ENCODE data around the gene CERS4.
"Not testable (repeated sequence)": the region's sequence is repeated elsewhere in the genome, so short reads cannot be mapped to it uniquely, and the experiment has no call there.

The CERS4 gene

DNA sequence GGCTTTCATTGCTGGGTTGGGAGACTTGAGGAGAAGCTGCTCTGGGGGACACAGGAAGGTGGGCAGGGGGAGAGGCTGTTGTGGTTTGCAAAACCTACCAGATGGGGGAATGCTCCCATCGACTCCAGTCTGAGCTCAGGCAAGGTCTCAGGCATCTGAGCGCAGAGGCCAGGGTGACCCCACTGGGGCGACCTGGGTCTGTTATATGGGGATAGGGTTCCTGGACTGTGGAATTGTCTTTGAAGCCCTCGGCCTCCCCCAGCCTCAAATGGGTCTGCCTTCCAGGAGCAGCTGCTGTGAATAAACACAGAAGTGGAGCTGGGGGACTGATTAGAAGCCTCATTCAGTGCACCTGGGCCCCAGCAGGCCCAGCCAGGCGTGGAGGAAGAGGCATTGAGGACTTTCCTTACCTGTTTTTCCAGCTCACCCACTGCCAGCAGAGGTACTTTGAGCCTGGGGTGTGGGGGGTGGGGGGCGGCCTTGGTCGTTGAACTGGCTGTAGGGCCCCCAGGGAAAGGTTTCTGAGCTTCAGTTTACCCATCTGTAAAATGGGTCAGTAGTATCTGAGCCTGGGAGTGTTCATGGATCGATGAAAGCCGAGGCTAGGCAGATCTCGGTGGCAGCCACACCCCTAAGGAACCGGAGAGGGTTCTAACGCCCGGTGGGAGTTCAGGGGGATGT is 1.4 kb downstream of the CERS4 start:
- no peak for DNase-seq

DNA sequence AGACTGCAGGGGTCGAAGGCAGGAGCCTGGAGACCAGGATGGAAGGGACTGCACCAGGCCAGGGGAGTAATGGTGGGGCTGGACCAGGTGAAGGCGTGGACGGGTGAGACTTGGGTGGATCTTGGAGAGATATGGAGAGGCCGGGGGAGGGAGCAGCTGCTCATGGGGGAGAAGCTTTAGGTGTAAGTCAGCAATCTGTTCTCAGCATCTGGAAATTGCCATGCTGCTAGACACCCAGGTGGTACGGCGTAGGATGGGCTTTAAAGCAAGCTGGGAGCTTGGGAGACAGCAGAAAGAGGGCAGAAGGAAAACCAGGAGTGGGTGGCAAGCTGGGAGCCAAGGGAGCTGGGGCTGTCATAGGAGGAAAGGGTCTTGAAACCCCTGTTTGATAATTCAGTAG is 3.0 kb downstream of the CERS4 start:
- DNase-seq = no peak

DNA sequence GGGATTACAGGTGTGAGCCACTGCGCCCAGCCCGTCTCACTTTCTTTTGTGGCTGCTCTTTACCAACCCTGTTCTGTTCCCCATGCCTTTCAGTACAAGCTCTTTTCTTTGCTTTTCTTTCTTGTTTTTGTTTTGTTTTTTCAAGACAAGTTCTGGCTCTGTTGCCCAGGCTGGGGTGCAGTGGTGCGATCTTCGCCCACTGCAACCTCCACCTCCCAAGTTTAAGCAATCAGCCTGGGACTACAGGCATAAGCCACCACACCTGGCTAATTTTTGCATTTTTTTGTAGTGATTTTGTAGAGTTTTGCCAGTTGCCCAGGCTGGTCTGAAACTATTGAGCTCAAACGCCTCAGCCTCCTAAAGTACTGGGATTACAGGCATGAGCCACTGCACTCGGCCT is 3.7 kb downstream of the CERS4 start:
- no peak for DNase-seq

DNA sequence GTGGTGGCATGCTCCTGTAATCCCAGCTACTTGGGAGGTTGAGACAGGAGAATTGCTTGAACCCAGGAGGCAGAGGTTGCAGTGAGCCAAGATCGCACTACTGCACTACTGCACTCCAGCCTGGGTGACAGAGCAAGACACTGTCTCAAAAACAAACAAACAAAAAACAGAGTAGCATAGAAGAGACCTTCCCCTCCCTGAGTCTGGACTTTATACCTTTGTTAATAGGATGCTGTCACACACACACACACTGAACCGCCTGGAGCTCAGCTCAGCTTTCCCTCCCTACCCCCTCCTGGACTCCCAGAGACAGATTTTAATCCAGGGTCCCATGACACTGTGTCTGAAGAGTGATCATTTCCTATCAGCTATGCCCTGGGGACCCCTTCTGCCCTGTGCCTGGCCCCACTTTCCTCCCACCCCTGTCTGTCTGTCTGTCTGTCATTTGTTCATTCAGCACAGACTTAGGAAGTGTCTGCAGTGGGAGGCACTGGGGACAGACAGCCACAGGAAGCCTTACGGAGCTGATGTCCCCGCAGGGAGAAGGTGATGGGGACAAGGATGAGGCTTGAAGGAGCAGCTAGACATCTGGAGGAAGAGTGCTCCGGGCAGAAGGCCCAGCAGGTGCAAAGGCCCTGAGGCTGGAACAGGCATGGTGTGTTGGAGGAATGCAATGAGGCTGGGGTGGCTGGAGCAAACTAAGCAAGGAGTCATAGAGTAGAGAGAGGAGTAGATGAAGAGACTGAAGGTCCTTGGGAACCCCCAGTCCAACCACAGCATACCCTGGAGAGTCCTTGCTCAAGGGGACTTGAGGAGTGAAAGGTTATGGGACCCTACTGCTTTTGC is 4.9 kb downstream of the CERS4 start:
- no peak for DNase-seq

DNA sequence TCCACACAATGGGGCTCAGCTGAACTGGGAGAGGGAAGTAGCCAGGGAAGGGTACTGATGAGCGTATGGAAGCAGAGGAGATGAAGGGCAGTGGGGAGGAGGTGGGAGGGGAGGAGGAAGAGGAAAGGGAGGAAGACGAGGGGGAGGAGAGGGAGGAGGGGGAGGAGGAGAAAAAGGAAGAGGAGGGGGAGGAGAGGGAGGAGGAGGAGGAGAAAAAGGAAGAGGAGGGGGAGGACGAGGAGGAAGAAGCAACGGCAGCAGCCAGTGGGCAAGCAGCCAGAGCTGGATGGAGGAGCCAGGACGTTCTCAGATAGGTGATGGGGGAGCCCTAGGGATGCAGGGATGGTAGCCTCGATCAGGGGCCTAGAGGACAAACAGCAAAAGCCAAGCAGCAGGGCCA is 5.6 kb downstream of the CERS4 start:
- DNase-seq = no peak

DNA sequence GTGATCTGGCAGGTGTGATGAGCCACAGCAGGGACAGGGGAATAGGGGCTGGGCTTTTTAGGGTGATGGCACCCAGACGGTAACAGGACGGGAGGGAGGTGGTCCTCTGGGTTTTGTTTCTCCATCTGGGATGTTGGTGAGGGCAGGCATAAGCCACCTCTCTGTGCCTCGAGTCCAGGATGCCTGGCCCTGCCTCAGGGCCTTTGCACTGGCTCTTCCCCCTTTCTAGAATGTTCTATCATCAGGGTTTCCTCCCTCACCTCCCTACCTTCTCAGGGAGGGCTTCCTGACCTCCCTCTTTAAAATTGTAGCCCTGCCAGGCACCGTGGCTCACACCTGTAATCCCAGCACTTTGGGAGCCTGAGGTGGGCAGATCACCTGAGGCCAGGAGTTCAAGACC is 6.6 kb downstream of the CERS4 start:
- DNase-seq = no peak

DNA sequence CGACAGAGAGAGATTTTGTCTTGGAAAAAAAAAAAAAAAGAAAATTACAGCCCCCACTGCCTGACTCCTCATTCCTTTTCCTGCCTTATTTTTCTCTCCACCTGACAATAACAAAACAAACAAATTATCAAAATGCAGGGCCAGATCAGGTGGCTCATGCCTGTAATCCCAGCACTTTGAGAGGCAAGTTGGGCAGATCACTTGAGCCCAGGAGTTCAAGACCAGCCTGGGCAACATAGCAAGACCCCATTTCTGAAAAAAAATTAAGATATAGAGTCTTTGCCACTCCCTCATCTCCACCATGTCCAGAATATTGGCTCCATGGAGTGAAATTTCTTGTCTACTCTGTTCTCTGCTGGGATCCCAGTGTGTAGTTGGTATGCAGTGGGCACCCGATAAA is 7.2 kb downstream of the CERS4 start:
- no peak for DNase-seq

DNA sequence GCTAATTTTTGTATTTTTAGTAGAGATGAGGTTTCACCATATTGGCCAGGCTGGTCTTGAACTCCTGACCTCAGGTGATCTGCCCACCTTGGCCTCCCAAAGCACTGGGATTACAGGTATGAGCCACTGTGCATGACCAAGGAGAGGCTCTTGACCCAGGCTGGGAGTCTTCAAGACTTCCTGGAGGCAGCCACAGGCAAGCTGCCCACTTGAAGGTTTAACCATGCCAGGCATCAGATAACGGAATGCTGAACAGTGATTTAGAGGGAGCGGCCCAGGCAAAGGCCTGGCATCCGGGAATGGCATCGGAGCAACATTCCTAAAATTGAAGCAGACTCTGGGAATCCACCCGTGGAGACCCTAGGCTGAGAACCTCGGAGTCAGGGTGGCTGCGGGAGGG is 9.0 kb downstream of the CERS4 start:
- DNase-seq = not testable (repeated sequence)

DNA sequence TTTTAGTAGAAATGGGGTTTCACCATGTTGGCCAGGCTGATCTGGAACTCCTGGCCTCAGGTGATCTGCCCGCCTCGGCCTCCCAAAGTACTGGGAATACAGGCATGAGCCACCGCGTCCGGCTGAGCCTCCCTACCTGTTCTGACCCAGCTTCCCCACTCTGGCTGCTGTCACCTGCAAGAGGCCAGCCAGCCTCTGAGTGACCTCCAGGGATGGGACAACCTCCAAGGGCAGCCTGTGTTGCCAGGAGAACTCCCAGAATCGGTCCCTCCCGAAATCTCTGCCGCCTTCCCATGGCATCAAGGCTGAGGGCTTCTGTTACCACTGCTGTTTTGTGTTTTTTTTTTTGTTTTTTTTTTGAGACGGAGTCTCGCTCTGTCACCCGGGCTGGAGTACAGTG is 11.3 kb downstream of the CERS4 start:
- no peak for DNase-seq

DNA sequence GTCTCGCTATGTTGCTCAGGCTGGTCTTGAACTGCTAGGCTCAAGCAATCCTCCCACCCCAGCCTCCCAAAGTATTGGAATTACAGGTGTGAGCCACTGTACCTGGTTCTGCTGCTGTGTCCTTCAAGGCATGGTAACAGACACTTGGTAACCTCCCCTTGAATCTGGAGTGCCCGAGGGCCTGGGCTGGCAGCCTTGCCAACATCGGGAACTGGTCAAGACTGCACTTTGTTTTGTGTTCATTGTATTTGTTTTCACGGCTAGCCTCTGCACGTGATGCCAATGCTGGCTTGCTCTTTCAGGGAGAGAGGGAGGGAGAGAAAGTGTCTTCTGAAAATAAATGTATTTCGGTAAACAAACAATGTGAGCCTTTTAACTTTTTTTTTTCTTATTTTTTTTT is 12.0 kb downstream of the CERS4 start:
- DNase-seq = no peak

DNA sequence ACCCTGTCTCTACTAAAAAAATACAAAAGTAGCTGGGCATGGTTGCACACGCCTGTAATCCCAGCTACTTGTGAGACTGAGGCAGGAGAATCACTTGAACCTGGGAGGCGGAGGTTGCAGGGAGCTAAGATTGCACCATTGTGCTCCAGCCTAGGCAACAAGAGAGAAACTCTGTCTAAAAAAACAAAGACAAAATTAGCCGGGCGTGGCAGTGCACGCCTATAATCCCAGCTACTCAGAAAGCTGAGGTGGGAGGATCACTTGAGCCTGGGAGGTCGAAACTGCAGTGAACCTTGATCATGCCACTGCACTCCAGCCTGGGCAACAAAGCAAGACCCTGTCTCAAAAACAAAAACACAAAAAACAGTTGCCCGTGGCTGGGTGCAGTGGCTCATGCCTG is 14.3 kb downstream of the CERS4 start:
- not testable (repeated sequence) for DNase-seq

DNA sequence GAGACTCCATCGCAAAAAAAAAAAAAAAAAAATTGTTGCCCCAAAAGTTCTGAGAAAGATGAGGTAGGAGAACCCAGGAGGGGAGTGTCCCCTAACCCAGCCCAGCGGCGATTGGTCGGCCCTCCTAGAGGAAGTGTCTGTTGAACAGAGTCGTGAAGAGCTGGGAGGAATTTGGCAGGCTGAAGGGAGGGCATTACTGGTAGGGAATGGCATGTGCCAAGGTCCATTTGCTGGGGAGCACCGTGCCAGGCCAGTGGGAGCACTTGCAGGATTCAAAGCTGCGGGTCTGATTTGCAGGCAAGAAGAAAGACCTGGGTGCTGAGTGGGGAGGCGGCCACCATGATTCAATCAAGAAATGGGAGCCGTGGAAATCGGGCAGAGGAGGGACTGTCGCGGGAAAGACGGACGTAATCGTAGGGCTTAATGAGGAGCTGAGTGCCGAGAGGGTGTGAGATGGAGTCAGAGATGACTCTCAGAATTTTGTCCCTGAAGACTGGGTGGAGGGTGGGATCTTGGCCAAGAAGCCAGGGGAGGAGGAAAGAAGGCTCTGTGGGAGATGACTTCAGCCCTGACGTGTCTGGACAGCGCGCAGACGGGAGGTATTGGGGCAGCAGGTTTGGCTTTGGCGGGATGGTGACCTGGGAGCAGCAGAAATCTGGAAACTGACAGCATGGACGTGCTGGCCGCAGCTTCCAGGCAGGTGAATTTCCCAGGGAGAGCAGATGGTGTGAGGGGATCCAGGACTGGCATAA is 15.4 kb downstream of the CERS4 start:
- no peak for DNase-seq

DNA sequence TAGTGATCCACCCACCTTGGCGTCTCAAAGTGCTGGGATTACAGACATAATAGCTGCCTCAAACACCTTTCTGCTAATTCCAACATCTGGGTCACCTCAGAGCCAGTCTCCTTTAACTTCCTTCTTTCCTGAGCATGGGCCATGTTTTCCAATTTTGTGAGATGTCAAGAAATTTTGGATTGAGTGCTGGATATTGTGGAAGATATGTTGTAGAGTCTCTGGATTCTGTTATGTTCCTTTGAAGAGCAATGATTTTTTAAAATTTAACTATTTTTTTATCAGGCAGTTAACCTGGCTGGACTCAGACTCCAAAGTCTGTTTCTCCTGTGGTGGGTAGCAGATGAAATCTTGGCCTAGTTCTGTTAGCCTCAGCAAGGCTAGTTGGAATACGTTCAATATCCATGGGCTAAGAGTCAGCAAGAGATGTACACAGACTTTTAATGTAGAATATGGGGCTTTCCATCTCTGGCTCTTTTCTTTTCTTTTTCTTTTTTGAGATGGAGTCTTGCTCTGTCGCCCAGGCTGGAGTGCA is 22.0 kb downstream of the CERS4 start:
- no peak for DNase-seq

DNA sequence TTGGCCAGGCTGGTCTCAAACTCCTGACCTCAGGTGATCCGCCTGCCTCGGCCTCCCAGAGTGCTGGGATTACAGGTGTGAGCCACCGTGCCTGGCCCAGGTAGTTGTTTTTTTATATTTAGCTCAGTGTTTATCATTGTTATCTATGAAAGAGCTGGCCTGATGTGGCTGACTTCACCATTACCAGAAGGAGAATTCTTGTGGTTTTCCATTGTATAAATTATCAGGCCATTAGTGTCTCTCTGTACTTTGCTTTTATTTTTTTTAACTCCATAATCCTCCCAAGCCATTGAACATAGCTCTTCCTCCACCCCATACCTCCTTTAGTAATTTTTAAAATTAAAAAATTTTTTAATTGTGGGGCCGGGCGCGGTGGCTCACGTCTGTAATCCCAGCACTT is 24.2 kb downstream of the CERS4 start:
- no peak for DNase-seq

DNA sequence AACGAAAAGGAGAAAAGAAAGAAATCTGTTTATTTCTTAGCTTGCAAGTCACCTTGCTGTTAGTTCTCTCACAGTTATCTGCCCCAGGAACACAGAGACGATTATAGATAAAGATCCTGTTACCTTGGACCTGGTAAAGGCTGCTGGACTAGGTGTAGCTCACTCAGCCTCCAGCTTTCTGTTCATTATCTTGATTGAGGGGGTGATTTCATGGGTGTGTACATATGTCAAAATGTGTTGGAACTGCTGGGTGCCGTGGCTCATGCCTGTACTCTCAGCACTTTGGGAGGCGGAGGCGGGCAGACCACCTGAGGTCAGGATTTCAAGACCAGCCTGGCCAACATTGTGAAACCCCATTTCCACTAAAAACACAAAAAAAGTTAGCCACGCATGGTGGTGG is 27.9 kb downstream of the CERS4 start:
- DNase-seq = no peak

DNA sequence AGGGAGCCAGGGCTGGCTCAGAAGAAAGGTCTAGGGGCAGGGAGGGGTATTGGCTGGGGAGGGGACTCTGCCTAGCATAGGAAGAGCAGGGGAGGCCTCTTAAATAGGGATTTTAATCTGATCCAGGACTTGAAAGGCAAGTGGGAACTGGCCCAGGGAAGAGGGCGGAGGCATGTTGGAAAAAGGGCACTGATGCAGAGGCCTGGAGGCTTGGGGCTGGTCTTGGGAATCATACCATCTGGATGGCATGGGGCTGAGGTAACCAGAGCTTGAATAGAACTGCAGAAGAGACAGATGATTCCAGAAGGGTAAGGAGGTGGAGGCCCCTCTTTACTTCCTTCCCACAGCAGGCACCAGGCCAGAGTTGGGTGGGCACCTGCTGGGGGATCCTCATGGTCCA is 29.1 kb downstream of the CERS4 start:
- no peak for DNase-seq

DNA sequence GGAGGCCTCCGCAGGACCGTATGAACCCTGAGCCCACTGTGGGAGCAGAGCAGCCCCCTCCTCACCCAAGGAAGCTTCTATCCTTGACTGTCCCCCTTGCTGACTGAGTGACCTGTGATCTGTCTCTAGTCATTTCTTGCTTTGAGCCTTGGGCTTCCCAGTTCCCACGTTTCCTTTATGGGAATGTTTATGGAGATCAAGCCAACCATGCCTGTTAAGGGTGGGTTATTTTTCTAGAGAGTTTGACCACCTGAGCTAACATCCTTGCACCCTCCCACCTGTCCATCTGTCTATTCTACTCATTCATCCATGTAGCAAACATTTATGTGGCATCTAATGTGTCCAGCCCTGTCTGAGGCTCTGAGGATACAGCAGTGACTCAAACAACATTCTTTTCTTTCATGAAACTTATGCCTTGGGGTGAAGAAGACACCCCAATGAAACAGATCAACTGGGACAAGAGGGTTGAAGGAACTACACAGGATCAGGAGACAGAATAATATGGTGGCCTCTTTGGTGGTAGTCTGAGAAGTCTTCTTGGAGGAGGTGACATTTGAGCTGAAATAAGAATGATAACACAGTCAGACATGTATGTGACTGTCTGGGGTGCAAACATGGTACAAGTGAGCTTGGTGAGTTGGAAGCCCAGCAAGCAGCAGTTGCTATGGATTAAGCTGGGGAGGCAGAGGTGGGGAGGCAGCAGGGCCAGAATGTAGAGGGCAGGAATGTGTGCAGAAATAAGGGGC is 30.5 kb downstream of the CERS4 start:
- no peak for DNase-seq

DNA sequence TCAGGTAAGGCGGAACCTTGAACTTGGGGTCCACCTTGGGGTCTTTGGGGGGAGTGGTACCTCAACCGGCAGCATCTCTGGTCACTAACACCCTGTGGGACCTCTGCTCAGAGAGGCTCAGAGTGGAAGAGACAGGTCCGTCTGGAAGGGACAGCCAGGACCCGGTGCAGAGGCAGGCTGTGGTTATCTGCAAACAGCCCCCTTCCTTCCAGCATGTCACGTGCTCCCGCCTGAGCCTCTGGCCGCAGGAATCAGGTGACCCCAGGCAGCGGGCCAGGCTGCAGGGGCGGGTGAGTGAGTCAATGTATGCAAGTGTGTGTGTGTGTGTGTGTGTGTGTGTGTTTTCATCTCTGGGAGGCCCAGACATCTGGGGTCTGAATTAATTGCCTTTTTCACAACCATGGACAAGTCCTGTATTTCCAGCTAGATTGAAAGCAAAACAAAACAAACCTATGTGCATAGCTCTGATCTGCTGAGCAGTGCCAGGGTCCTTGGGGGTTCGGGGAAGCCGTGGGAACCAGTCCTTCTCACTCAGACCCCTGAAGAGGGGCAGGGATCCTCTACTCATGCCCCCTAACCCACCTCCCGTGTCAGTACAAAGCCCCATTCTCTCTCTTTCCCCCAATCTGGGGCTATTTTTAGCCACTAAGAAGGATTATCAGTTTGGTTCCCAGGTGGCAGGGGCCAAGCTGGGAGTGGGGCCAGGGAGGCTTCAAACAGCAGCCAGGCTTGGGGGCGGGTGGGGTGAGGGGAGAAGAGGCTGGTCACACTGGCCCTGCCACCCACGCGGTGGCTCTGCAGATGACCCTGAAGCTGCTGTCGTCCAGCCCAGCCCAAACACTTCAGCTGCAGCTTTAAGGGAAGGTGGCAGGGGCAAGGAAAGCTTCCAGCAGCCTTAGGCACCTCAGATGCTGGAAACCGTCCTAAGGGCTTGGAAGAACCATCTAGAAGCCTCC is 31.4 kb downstream of the CERS4 start:
- DNase-seq = peak; percentile 82

DNA sequence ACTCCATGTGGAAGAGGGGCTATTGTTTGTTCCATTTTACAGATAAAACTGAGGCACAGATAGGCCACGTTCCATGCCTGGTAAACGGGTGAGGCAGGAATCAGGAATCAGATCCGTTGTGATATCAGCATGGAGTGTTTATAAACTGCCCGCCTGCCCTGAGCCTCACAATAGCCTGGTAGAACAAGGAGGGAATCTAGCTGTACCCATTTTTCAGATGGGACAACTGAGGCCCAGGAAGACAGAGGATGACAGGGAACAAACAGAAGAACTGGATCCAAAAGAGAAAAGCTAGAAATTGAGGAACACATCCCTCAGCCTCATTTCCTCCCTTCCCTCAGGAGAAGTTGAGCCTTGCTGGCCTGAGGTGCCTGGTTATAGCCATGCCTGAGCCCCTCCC is 32.5 kb downstream of the CERS4 start:
- DNase-seq = no peak

DNA sequence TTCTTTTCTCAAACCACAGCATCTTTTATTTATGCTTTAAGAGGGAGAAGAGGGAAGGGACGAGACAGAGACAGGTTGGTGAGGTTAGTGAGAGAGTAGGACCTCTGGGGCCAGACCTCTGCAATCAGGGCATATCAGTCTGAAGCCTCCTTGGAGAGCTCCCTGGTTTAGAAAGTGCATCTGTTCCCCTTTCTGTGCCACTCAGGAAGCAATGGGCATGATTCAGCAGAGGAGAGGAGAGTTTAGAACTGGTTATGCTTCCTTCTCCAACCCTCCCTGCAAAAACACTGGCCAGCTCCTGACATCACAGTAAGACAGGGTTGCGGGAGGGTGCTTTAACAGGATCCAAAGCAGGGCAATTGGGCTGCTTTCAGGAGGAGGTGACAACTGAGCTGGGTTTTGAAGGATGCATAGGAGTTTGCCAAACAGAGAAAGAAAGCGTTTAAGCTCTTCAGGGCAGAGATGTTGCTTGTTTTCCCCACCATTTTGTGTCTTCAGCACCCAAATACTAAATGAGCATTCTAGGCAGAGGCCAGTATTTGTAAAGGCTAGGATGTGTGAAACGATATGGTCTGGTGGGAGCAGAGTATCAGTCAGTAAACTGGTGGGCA is 33.1 kb downstream of the CERS4 start:
- DNase-seq = peak; percentile 55 to 57

DNA sequence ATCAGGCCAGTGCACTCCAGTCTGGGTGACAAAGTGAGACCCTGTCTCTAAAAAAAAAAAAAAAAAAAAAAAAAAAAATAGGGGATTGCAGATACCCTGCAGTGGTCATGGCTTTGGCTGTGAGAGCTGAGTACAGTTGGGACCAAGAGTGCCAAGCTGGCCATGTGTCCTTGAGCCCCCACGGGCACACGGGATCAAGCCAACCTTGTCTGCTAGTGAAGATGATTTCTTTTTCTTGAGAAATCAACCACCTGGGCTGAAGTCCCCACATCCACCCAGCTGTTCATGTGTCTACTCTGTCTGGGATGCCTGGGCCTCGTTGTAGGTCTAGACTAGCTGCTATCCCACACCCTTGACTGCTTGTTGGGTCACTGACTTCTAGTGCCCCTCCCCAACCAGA is 34.0 kb downstream of the CERS4 start:
- DNase-seq = no peak

Measured in inflammatory macrophage treated with lipopolysaccharide for 1 hour (primary cell).